GM18951 (cell line): ENCODE measurements around the gene SLC9A7.

Experiments
- POLR2A ChIP-seq: IDR thresholded peaks from 4 replicates; pipeline ENCODE4 v1.6.1; 2011; ENCODE audit warnings: mild to moderate bottlenecking; ENCODE audit not compliant: insufficient read length, insufficient read depth; ENCODE audit errors: extremely low read depth
- in situ Hi-C: fragments of 300-500 bp; cut with MboI; formaldehyde crosslinking; loops from one replicate; pipeline ENCODE4 v1.12.0; 2022; ENCODE audit warnings: low sequenced_read_pairs, mixed read lengths, inconsistent platforms; ENCODE audit not compliant: unreplicated experiment

The SLC9A7 gene

DNA sequence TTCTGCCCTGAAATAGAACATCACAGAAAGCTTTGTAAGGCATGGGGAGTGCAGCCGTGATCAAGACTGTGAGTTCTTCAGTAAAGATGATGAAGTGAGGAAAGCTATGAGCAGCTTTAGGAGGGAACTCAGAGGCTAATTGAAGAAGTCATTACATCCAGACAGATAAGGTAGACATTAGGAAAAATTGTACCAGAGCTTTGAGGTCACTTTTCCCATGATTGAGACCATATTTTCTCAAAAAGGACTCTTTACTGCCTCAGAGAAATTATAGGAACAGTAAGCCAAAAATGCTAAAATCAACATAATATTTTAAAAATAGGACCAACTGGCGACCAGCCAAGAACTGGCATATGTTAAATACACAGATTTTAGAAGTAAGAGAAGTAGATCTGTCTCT, 174.2 kb downstream of the SLC9A7 start:
- TF ChIP-seq POLR2A = no peak
- in situ Hi-C loops = no loop called here

DNA sequence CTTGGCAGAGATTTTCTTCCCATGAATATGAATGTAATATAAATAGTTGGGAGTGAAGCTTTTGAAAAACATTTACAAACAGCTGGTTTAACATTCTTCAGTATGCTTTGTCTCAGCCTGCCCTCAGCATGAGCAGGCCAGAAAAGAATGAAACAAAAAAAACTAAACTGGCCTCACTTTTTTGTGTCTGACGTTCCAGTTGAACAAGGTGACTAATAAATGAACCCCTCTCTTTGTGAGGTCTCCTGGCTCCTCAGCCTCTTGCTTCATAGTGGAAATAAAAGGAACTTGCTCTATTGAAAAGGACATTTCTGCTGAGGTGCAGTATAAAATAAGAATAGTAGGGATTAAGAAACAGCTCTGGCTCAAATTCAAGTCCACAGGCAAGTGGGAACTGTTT, 176.0 kb downstream of the SLC9A7 start:
- TF ChIP-seq POLR2A = no peak
- in situ Hi-C loops = no loop called here

DNA sequence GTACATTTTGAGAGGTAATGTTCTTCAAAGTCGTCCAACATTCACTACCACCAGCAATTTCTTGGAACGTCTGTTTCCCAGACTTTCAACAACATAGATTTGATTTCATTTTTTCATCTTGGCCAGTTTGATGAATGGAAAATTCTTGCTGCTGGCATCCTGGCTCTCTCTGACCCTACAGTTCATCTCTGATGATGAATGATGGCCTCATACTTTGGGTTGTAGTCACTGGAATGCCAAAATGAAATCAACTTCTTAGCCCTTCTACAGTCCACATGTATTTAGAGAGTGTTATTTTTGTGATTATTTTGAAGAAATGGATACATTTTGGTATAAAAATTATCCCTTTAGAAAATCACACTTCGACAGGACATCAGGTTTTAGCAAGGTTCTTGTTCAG, 176.6 kb downstream of the SLC9A7 start:
- TF ChIP-seq POLR2A = no peak
- in situ Hi-C loops = no loop called here

DNA sequence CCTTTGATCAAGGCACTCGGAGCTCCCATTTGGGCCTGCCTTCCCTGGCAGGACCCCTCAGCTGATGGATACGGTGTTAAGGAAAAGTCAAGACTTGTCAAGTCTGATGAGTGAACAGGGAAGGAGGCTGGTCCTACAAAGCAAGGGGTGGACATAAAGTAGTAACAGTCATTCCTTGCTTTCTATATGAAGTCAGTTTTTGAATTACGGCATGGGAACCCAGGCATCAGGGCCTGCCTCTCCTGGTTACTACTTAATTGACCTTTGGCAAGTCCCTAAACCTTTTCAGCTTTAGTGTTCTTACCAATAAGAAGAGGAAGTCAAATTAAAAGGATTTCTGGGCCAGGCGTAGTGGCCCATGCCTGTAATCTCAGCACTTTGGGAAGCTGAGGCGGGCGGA, 178.3 kb downstream of the SLC9A7 start:
- no peak for TF ChIP-seq POLR2A
- in situ Hi-C loops = no loop called here

DNA sequence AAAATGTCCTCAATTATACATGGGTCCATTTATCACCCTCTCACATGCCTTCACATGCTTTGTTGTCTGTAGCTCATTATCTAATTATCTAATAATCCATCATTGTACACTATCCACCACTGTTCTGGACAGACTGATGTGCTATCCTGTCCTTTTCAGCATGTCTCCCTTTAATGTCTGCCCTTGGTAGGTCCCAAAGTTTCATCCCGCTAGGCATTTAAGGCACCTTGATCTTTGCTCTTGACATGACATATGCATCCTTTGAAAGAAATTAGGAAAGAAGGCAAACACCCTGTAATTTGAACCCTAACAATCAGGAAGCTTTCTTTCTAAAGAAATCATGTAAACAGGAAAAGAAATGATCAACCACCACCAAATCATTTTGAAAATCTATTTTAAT, 179.7 kb downstream of the SLC9A7 start:
- no peak for TF ChIP-seq POLR2A

DNA sequence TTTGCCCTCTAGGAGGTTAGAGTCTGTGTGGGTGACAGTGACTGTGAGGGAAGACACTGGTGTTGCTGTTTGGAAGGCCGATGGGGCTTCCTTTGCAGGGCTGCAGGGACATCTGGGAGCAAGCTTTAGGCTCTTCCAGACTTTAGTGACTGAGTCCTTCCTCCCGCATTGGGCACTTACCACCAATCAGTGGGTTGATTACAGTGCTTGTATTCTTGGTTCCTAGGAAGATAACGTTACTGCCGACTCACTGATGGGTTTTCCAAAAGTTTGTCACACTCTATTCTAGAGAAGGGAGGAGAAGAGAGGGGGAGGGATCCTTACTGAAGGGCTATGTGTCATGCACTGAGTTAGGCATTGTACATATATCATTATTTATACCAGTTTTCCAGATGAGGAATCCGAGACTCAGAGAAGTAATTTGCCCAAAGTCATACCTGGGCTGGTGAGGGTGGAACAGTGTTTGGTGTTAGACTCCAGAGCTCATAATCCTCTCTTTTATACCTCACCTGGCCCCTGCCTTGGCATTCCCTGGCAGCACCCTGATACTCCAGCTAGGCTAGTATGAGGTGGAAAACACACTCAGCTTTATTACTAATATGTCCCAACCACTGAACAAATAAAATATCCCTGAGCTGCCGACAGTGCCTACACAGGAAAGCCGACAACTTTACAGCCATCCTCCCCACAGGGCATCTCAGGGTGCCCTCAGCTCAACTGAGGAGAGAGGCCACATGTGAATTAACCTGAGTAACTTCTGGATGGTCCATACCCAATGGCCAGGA, 181.5 kb downstream of the SLC9A7 start:
- TF ChIP-seq POLR2A = no peak
- in situ Hi-C loops = no loop called here

More for the DNA sequence above, 179.7 kb downstream of the SLC9A7 start:
- in situ Hi-C loops = no loop called here

DNA sequence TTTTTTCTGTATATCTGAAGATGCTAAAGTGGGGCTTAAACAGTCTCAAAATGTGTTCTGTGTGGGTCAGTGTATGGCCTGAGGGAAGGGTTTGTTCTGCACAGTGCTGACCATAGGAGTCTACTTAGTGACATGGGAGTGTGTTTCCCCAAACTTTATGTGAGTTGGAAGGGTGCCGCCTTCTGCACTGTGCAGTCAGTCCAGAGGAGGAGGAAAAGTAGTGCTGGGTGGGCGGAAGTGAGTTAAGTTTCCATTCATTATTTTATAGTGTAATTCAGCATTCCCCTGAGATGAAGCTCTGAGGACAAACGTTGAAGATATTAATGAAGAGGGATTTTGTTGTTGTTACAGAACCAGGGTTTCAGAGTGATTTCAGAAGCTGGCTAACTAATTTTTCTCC, 182.5 kb downstream of the SLC9A7 start:
- TF ChIP-seq POLR2A = no peak
- in situ Hi-C loops = no loop called here

DNA sequence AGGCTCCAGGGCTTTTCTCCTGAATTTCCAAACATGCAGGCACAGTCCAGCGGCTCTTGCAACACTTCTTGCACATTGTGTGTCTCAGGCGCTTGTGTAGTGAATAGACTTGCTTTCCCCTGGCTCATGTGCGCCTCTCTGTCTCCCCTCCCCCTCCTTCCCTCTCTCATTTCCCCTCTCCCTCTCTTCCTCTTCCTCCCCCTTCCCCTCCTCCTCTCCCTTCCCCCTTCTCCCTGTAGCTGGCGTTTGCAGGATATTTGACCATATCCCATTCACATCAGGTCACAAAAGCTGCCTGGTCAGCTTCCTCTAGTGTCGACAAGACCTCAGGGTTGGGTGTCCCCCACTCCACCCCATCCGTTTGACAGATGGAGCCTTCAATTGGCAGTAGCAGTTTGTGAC, 182.9 kb downstream of the SLC9A7 start:
- in situ Hi-C loops = no loop called here
- no peak for TF ChIP-seq POLR2A

DNA sequence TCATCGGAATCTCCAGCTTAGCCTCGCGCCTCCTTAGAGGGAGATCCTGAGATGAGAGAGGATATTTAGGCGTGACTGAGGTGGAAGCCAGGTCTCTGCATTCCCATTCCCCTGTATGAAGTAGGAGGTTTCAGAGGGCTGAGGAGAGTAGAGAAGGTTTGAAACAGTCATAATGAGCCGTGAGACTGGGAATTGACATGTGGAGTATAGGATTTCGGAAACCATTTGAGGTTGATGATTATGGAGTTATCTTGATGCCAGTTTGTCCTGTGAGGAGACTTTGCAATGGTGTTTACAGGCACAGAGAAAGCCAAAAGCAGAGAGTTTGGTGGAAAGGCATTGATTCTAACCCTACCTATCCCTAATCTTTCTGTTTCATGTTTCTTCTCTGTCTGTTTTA, 183.3 kb downstream of the SLC9A7 start:
- TF ChIP-seq POLR2A = no peak
- in situ Hi-C loops = no loop called here

DNA sequence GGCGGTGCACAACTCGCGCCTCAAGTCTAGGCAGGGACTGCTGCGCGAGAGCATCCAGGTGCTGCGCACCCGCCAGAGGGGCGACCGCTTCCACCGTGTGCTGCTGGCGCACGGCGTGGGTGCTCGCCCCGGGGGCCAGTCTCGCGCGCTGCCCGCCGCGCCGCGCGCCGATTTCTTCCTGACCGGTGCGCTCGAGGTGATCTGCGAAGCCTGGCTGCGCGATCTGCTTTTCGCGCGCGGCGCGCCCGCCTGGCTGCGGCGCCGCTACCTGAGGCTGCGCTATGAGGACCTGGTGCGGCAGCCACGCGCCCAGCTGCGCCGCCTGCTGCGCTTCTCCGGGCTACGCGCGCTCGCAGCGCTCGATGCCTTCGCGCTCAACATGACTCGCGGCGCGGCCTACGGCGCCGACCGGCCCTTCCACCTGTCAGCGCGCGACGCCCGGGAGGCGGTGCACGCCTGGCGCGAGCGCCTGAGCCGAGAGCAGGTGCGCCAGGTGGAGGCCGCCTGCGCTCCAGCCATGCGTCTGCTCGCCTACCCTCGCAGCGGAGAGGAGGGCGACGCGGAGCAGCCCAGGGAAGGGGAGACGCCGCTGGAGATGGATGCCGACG, 184.0 kb downstream of the SLC9A7 start:
- TF ChIP-seq POLR2A = peak; percentile 17
- in situ Hi-C loops = no loop called here

DNA sequence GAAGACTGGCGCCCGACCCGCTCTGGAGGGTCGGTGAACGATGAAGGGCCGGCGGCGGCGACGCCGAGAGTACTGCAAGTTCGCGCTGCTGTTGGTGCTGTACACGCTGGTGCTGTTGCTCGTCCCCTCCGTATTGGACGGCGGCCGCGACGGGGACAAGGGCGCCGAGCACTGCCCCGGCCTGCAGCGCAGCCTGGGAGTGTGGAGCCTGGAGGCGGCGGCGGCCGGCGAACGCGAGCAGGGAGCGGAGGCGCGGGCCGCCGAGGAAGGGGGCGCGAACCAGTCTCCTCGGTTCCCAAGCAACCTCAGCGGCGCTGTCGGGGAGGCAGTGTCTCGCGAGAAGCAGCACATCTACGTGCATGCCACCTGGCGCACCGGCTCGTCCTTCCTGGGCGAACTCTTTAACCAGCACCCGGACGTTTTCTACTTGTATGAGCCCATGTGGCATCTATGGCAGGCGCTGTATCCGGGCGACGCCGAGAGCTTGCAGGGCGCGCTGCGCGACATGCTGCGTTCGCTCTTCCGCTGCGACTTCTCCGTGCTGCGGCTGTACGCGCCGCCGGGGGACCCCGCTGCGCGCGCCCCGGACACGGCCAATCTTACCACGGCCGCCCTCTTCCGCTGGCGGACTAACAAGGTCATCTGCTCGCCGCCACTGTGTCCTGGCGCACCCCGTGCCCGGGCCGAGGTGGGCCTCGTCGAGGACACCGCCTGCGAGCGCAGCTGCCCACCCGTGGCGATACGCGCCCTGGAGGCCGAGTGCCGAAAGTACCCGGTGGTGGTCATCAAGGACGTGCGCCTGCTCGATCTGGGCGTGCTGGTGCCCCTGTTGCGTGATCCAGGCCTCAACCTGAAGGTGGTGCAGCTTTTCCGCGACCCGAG, 184.8 kb downstream of the SLC9A7 start:
- in situ Hi-C loops = no loop called here
- TF ChIP-seq POLR2A = no peak

DNA sequence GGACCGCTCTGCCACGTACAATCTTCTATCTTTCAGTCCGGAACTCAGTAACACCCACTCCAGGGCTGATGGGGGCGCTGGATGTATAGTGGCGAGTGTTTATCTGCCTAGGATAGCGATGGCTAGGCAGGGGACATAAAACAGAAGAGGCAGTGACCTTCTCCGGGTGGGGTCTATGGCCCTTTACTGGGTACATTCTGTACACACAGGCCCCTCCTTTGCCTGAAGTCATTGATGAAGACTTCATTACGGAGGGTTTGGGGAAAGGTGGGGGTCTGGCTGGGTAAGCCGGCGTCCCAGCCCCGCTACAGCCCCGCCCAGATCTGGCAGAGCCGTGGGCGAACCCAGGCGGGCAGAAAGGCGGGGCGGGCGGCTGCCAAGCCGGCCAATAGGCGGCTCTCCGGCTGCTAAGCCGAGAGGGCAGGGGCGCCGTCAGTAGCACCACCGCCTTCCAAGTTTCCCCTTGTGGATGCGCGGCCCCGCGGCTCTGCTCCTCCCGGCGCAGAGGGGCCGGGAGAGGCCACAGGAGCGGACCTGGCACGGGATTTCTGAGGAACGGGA, 185.5 kb downstream of the SLC9A7 start, which contains the start of gene CHST7:
TSS of gene CHST7 (plus strand) at position 435 of the 561 bp plus-strand sequence. CDS start 167 bp downstream, outside the sequence.
- TF ChIP-seq POLR2A = peak; percentile 55
- in situ Hi-C loops = no loop called here

DNA sequence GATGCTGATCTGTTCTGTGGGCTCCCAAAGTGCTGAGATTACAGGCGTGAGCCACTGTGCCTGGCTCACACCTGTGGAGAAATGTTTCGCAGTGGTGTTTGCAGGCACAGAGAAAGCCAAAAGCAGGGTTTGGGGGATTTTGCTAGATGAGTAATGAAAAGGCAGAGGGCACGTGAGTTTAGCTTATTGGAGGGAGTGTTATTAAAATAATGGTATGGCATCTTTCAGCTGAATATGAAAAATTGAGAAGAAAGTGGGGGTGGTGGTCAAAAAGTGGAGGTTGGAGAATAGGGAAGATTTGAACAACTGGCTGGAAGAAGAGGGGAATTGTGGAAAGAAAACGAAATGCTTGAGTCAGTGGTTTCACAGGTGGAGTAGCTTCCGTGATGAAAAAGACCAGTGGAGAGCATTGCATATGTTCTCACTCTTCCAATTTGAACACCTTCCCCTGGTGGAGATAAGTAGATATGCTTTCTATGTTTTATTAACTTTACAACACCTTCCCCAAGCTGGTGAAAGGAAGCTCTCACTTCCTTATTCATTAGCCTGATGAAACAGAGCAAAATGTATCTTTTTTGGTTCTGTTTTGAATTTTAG, 186.5 kb downstream of the SLC9A7 start:
- no peak for TF ChIP-seq POLR2A
- in situ Hi-C loops = no loop called here
